HL-60 (cell line): ENCODE data around the gene EBPL.

Experiments
- CTCF ChIP-seq: IDR thresholded peaks from one replicate; pipeline ENCODE4 v1.5.1; 2011; ENCODE audit warnings: low read length, control low read depth, inconsistent platforms; ENCODE audit not compliant: insufficient read depth
- POLR2AphosphoS5 ChIP-seq: IDR thresholded peaks from 2 replicates; pipeline ENCODE4 v1.6.1; 2012; ENCODE audit warnings: low read depth
- REST ChIP-seq: IDR thresholded peaks from 2 replicates; pipeline ENCODE4 v1.6.1; 2012; ENCODE audit warnings: low read depth; ENCODE audit not compliant: insufficient replicate concordance

- TF ChIP-seq CTCF: no peak
- TF ChIP-seq POLR2AphosphoS5: no peak
- no peak for TF ChIP-seq REST
These were observed 2.6 kb upstream of the EBPL start for GRCh38 chr13:49693877-49694276.
